Liver (tissue), 3 donors: ENCODE results near the gene AFDN.

Experiments used
- CTCF ChIP-seq: fragments of 150-350 bp; IDR thresholded peaks from 2 replicates; pipeline ENCODE4 v1.5.1; 2017; ENCODE audit warnings: improper control_type of control experiment, low read depth, low read length; ENCODE audit not compliant: missing input control
- SP1 ChIP-seq: IDR thresholded peaks from 2 replicates; pipeline ENCODE4 v1.6.1; 2018; ENCODE audit warnings: antibody characterized with exemption, mild to moderate bottlenecking
- donor health status: healthy.
- donor health status: healthy.

- TF ChIP-seq CTCF (no peak), SP1 (no peak)
Observed at GRCh38 chr6:167881327-167881726, 54.6 kb downstream of the AFDN start.
